Fibroblast of skin of abdomen (primary cell): ENCODE data around the gene ATP5MC3. TPM values are rescaled to one million over a fixed set of nuclear protein-coding genes. Genes with fewer than 3 reads are reported as not detected.
A peak's percentile ranks its signal among the peaks of the same experiment; 100 is the strongest.
"Not testable (repeated sequence)": the region's sequence is repeated elsewhere in the genome, so short reads cannot be mapped to it uniquely, and the experiment has no call there.

Experiments
- DNase-seq: peaks from one replicate; pipeline ENCODE4 v3.0.0-alpha.2; 2013
- polyA plus RNA-seq, 2 experiments: library from polyadenylated mRNA; unstranded; fragments of 120-200 nt; gene quantifications; one replicate each; pipeline ENCODE4 v1.2.1, GENCODE V29; 2013; ENCODE audit not compliant: insufficient read length in 2 of 2

ATP5MC3 gene
- 228 TPM for polyA plus RNA-seq (2013, experiment 1 of 2; ENCODE audit: insufficient read length)
- 228 TPM for polyA plus RNA-seq (2013, experiment 2 of 2; ENCODE audit: insufficient read length)

DNA sequence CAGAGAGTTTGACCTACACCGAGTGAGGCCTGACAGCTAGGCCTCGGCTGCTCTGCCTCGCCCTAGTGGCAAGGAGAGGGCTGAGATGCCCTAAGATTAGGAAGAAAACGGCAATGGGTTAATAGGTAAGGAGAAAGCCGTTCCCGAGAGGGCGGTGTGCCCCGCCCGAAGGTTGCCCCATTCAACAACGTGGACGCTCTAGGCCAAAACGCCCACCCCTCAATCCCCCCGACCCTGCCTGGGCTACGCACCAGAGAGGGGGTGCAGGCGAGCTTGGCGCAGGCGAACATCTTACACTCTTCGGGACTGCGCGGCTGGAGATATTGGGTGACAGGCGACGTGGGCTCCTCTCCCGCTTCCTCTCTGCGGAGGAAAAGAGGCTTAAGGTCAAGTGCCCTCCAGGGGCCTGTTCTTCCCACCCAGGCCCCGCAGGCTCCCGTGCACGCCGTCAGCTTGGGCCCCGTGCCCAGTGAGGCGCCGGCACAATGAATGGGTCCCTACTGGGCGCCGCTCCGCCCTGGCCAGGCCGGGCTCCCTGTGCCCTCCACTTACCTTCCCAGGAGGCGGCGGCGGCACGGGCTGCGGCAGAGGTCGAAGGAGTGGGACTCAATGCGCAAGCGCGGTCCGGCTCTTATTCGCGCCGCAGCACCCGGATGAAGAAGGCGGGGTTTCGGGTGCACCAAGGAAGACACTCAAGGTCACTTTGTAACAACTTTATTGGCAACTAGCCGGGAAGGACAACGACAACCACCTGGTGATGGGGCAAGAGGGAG is at the start of gene ATP5MC3:
TSS of gene ATP5MC3 (minus strand) at position 607 of the 773 bp plus-strand sequence. CDS start at position 290, 317 bp downstream.
- peak; percentile 96 for DNase-seq

DNA sequence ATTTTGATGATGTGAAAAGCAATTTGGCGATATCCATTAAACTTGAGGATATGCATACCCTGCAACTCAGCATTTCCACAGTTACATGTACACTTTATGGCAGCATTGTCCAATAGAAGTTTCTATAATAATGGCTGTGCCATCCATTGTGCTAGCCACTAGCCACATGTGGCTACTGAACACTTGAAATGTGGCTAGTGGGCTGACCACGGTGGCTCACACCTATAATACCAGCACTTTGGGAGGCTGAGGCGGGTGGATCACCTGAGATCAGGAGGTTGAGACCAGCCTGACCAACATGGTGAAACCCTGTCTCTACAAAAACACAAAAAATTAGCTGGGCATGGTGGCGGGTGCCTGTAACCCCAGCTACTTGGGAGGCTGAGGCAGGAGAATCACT is 47.1 kb upstream of the ATP5MC3 start:
- DNase-seq: not testable (repeated sequence)

DNA sequence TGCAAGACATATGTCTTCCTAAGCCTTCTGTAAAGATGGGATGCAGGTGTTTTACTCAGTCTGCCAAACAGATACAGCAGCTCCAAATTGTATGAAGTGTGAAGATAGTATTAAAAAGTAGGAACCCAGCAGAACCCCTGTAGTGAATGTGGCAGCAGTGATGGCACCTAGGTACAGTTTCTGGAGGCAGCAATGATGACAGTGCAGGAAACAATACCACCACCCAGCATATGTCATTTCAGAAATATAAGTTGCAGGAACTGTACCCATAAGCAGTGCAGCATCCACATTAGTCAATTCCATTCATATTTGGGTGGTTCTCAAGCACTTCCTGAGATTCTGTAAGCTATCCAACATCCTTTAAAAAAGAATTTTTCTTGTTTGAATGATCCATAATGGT is 46.7 kb upstream of the ATP5MC3 start:
- DNase-seq: no peak

DNA sequence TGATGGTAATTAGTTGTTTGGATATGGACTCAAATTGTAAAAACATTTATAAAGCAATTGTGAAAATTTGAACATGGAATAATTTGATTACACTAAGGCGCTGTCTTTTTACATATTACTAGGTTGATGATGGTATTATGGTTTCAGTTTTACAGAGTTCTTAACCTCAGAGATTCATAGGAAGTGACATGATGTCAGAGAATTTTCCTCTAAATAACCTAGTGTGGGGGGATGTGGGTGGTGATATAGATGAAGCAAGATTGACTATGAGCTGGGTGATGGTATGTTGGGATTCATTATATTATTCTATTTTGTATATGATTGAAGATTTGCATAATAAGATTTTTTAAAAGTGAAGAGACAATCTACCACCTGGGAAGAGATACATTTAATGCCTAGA is 45.9 kb upstream of the ATP5MC3 start:
- DNase-seq: no peak

DNA sequence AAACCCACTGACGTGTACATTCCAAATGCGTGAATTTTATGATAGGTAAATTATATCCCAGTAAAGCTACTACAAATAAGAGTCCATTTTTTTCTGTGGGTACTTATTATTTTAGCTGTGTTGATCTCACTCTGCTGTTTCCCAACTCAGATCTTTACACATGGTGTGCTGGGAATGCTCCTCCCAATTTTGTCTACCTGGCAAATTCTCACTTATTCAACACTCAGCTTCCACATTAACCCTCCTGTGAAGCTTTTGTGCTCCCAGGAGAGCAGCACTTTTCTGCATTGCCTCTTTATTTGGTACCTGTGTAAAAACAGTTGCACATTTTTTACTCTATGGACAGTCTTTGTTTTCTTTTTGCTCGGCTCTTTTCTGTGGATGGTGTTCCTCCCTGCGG is 38.6 kb upstream of the ATP5MC3 start:
- no peak for DNase-seq

DNA sequence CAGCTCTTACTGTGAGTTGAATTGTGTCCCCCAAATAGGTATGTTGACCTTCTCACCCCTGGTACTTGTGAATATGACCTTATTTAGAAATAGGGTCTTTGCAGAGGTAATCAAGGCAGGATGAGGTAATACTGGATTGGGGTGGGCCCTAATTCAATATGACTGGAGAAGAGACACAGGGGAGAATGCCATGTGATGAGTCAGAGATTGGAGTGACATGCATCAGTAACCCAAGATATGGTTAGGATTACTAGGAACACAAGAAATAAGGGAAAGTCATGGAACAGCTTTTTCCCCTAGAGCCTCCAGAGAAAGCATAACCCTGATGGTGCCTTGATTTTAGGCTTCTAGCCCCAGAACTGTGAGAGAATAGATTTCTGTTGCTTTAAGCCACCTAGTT is 37.0 kb upstream of the ATP5MC3 start:
- no peak for DNase-seq

DNA sequence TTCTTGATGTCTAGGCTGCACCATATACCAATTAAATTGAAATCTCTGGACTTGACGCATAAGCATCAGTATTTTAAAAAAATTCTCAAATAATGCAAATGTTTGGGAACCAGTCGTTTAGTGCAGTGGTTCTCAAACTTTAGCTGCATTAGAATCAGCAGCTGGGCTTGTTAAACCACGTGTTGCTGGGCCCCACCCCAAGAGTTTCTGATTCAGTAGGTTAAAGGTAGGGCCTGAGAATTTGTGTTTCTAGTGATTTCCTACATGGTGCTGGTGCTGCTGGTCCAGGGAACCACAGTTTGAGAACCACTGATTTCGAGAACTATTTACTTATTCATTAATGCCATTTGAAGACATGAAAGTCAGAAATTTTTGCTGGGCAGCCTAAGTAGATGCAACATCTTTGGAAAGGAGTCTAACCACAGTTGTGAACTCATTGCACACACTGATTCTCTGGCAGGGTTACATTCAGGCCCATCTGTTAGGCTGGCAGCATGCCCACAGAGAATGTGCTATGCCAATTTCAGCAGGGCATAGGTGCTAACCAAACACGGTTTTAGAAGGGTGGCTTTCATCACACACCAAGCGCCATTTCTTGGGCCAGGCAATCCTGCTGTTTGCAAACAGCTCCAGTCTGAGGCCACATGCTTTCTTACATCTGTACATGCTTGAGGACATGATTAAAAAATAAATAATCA is 26.4 kb upstream of the ATP5MC3 start:
- no peak for DNase-seq

DNA sequence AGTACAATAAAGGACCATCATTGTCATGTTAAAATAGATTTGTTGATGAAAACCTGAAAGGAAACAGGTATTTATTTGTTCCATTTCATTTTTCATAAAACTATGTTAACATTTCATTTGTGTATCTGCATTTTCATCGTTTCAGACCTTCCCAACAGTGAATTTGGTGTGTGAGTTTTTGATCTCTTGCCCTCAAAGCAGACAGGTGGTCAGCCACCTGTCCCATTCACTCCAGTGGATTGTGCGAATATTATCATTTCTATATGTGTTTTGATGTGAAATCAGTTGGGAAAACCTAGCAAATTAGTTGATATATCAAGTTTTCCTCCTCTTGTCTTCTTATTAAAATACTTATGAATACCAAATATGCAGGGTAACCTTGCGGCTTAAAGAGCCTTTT is 25.4 kb upstream of the ATP5MC3 start:
- no peak for DNase-seq

DNA sequence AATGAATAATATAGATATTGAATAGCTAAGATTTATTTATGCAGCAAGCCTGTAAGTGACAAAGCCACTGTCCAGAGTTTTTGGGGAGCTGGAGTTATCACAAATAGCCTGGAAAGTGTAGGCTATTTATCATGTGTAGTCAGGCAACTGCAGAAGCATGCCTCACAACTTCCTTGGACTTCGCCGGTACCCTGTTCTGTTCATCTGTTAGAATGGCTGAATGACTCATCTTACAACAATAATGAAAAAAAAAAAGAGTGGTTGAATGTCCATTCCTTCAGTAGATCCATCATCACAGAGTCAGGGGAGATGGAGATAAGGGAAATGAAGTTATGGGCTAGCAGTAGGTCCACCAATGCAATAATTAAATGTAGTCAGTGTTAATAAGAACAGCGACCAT is 24.0 kb upstream of the ATP5MC3 start:
- DNase-seq: peak; percentile 26

DNA sequence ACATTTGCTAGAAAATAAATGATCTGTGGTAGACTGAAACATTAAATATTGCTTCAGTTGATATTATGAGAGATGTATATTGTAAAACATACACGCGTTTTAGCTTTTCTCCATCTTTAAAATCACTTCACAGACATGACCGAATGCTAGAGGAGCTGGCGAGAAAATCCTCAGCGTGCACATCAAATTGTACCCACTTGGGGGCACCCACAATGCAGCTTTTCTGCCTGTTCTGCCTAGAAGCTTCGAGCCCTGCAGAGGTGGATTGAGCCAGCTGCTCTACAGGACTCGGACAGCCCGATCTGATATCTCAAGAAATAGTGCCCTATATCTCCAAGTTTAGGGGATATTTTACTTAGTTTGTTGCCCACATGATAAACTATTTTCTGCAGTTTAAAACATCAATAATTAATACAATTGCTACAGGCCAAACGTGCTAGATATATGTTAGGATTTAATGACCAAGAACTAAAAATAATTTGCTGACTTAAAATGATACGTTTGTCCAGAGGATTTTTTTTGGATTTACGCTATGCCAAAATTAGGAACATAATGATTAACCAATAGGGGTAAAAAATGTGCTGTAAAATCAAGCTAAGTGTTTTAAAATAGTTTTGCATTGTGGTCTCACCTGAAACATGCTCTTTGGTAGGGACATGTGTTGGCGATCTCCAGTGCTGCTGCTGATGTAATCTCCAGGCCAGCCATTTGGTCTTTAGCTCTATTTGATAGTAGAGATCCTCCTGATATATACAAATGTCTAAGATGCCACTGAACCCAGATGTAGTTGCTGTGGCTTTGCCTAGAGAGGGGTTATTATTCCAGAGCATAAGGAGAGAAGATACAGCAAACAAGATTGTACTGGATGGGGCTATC is 22.3 kb upstream of the ATP5MC3 start:
- peak; percentile 38 for DNase-seq

DNA sequence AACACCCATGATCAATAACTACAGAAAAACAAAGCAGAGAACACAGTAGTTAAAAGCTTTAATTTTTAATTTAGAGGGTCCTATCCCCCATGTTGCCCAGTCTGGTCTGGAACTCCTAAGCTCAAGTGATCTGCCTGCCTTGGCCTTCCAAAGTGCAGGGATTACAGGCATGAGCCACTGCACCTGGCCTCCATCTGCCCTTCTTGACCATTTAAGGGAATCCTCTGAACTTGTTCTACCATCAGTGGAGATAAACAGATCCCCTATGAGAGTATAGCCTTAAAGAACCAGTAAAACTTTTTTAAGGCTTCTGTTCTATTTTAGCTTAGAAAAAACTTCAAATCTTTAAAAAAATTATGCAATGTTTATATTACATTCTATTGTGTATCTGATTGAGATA is 13.5 kb upstream of the ATP5MC3 start:
- no peak for DNase-seq

DNA sequence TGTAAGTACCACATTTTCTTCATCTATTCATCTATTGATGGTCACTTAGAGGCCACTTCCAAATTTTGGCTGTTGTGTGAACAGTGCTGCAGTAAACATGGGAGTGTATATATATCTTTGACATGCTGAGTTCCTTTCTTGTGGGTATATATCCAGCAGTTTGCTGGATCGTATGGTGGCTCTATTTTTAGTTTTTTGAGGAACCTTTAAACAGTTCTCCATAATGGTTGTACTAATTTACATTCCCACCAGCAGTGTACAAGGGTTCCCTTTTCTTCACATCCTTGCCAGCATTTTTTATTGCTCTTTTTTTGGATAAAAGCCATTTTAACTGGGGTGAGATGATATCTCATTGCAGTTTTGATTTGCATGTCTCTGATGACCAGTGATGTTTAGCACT is 7.3 kb upstream of the ATP5MC3 start:
- no peak for DNase-seq

DNA sequence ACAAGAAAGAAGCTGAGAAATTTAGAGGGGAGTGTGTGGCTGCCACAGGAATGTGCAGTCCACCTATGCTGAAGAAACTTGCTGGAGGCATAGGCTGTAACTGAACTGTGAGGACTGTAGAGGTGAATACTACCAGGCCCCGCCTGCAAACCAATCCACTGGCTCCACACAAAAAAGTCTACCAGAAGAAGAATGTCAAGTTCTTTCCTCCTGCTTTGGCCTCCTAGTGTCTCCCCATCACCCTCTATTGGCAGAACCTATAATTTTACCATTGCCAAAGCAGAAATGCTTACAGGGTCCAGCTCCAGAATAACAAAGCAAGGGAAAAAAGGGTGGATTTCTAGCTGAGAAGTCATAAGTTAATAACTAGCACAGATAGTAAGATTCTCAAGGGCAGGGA is 5.9 kb upstream of the ATP5MC3 start:
- peak; percentile 6 for DNase-seq

DNA sequence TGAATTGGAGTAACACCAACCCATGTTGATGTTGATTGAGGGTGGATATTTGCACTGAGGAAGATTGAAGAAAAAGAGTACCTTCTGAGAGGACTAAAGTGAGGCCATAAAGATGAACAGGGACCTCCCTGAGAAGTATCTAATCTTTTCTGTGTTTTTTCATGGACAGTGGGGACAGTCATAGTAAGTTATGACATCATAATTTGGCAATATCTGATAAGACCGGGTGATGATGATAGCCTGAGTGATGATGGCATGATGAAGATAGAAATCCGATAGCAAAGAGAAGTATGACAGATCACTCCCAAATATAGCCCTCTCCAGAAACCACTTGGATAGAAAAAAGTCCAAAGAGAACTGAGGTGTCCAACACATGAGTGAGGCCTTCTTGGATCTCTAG is 2.2 kb upstream of the ATP5MC3 start:
- DNase-seq: no peak

DNA sequence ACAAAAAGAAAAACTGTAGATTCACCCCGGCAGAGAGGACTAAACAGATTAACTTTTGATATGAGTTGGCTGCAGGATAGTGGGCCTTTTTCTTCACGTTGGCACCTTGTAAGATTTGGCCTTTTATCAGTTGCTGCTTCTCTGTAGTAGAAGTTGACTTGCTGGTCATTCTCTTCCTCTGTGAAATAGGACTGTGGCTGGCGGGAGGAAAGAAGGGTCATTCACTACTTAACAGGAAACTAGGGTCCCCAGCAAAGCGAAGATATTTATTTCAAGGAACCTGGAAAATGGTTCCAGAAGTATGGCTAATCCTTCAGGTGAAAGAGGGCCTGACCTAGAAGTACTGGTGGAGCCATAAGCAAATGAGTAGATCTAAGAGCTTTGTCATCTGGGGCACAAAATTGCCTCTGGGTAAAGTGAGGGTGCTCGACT is 383 bp upstream of the ATP5MC3 start:
- no peak for DNase-seq

DNA sequence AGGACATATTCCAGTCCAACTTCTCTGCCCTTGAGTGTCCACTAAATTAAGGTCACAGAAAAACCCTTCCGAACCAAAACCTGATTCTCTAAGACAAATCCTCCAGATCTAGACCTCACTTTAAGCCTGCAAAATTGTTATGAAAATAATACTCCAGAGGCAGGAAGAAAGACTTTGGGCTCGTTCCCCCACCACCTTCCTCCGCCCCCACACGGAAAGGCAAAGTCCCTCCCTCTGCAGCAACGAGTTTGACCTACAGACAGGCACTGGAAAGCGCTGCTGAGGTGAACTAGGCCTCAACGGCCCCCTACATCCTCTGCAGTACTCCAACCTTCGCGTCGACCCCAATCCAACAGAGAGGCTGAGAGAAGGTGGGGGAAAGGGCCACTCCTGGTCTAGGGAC is 808 bp downstream of the ATP5MC3 start:
- peak; percentile 29 for DNase-seq

DNA sequence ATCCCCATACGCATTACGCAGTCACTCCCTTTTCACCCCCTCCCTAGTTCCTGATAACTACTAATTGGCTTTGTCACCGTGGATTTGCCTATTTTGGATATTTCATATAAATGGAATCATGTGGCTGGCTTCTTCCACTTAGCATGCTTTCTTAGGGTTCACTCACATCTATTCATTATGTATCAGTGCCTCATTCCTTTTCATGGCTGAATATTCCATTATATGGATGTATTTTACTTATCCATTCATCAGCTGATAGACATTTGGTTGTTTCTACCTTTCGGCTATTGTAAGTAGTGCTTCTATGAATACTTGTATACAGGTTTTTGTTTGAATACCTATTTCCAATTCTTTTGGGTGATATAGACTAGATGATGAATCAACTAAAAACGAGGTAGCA is 4.9 kb downstream of the ATP5MC3 start:
- no peak for DNase-seq

DNA sequence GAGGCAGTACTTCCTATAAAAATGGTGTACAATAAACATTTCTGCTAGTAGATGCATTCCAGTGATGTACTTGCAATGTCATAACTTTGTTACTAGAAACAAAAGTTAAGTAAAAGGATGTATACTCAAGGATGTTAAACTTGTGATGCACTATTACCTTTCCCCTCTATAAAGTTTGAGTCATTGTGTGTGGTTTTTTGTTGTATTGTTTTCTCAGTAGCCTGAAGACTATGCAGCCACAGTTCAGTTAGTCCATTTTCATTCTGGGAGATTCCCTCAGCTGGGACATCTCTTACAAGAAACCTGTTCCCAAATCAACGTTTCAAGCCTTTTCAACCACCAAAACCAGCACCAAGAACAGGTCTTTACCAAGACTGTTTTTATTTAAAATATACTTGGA is 5.6 kb downstream of the ATP5MC3 start:
- DNase-seq: no peak

DNA sequence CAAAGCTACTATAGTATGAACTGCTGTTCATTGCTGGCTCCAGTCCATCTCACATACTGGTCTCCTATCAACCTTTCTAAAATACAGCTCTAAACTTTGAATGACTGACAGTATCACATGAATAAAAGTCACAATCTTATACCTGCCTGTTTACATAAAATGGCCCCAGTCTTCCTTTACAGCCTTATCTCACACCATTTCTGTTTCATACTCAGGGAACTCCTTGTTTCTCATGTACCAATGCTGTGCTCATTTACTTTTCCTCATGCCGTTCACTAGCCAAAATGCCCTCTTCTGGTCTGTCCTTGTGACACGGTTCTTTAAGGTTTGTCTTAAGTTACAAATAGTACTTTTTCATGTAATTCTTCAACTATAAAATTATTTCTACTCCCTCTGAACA is 6.2 kb downstream of the ATP5MC3 start:
- no peak for DNase-seq

DNA sequence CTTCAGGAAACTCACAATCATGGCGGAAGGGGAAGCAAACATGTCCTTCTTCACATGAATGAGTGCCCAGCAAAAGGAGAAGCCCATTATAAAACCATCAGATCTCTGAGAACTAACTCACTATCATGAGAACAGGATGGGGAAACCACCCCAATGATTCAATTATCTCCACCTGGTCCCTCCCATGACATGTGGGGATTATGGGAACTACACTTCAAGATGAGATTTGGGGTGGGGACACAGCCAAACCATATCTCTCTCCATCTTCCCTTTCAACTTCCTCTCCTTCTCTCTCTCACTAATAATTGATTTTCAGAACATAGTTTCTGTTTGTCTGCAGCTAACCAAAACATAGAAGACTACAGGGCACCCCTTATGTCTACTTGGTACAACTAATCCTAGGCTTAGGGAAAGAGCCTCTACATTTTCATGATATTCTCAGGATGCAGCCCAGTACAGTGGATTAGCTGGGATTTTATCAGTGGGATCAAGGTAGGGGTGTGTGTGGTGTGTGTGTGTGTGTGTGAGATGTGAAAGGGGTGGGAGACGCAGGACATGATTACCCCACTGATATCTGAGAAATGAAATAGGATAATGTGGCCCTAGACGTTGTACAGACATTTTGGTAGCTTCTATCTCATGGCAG is 10.7 kb downstream of the ATP5MC3 start:
- no peak for DNase-seq

DNA sequence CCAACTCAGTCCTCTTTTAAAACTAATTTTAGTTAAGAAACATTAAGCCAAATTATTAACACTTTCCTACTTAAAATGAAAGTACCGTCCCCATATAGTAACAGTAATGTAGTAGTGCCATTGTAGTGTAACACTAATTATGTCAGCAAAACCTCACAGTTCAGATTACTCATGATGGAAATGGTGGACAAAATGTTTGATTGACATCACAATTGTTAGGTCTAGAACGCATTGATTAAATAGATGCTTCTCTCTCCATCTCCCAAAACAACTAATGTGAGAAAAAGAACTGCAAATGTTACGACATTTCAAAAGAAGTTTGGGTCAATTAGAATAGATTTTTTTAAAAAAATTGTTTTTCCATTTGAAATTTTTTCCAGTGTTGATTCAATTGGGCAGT is 12.3 kb downstream of the ATP5MC3 start:
- no peak for DNase-seq

DNA sequence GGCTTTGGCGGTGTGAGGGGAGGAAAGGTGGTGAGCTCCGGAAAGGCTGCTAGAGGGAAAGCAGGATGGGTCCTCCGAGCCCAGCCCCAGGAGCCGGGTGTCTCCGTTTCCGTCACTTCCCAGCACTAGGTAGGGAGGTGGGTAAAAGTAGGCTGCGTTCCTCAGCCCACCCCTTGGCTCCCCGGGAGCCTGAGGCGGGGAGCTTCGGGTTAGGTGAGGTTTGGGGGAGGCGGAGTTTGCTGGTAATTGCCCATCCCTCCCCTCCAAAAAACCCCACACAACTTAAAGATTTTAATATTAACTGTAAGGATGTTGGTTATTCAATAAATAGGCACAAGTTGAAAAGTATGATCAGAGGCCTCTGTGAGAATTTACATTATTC is 13.0 kb downstream of the ATP5MC3 start:
- no peak for DNase-seq
